ENCODE measurements around the gene CDPF1. TPM values are rescaled to one million over a fixed set of nuclear protein-coding genes. Genes with fewer than 3 reads are reported as not detected.

The CDPF1 gene
- total and polyA plus RNA-seq, 2 donors from 2014 or later, result 10.2 to 13.3 TPM

- DNase-seq (no peak), FAIRE-seq (no peak)
- H3K4me1 ChIP-seq (ENCODE audit: control insufficient read depth in 2 of 3, insufficient read depth in 2 of 3, low read depth in 1 of 3, low read length in 3 of 3), result peaks cover 0 to 5% (median 0%) of the 10 kb centered on the region in 3 donors
- TF ChIP-seq, protein P1, sequence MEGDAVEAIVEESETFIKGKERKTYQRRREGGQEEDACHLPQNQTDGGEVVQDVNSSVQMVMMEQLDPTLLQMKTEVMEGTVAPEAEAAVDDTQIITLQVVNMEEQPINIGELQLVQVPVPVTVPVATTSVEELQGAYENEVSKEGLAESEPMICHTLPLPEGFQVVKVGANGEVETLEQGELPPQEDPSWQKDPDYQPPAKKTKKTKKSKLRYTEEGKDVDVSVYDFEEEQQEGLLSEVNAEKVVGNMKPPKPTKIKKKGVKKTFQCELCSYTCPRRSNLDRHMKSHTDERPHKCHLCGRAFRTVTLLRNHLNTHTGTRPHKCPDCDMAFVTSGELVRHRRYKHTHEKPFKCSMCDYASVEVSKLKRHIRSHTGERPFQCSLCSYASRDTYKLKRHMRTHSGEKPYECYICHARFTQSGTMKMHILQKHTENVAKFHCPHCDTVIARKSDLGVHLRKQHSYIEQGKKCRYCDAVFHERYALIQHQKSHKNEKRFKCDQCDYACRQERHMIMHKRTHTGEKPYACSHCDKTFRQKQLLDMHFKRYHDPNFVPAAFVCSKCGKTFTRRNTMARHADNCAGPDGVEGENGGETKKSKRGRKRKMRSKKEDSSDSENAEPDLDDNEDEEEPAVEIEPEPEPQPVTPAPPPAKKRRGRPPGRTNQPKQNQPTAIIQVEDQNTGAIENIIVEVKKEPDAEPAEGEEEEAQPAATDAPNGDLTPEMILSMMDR (IDR thresholded peaks at IDR 0.05; ENCODE audit: borderline replicate concordance, extremely low read depth, insufficient read depth), result no peak
- H3K9me3 ChIP-seq (ENCODE audit: control insufficient read depth in 2 of 3, insufficient read depth in 1 of 3, low read length in 3 of 3), result no peaks in the 10 kb centered on the region
- no peak overlapping the region for H3K9ac ChIP-seq (ENCODE audit: low read length in 3 of 3)
- H3K27me3 ChIP-seq (ENCODE audit: control insufficient read depth, insufficient read depth, low read length), result no peaks in the 10 kb centered on the region
- intact Hi-C loops (cut with DNase I), result no loop called here
- no peak overlapping the region for H3K27ac ChIP-seq (ENCODE audit: low read depth in 2 of 2, low read length in 2 of 2)
- no peak overlapping the region for H3K4me3 ChIP-seq (ENCODE audit: low read length in 3 of 3)
- H3K36me3 ChIP-seq (ENCODE audit: control insufficient read depth in 2 of 3, insufficient read depth in 3 of 3, low read length in 3 of 3), result peaks cover 5 to 83% (median 60%) of the 10 kb centered on the region in 3 donors
Observed at GRCh38 chr22:46275455-46276122, 25.5 kb upstream of the CDPF1 start.

DNA sequence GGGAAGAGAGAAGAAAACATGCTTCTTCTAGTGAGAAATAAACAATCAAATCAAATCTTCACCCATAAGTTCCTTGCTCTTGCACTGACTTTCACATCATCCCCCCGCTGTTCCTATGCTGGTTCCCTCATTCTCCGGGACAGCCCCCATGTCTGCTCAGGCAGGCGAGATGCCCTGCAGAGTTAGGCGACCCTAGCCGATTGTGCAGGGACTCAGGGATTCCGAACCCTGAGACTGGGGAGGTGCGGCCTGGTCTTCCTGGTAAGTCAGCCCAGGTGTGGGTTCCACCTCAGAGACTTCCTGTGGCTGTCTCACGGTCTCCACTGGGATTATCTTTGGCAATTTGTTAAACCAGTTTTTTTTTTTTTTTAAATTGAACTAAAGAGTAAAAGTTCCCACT lies 24.3 kb upstream of the CDPF1 start:
- no peak for DNase-seq
- intact Hi-C loops (cut with DNase I), result no loop called here
- no peaks in the 10 kb centered on the region for H3K27me3 ChIP-seq (ENCODE audit: control insufficient read depth, insufficient read depth, low read length)
- H3K9me3 ChIP-seq (ENCODE audit: control insufficient read depth in 2 of 3, insufficient read depth in 1 of 3, low read length in 3 of 3), result no peaks in the 10 kb centered on the region
- no peak overlapping the region for H3K9ac ChIP-seq (ENCODE audit: low read length in 3 of 3)
- FAIRE-seq, result no peak
- TF ChIP-seq, protein P1 (IDR thresholded peaks at IDR 0.05; ENCODE audit: borderline replicate concordance, extremely low read depth, insufficient read depth), result no peak
- no peak overlapping the region for H3K27ac ChIP-seq (ENCODE audit: low read depth in 2 of 2, low read length in 2 of 2)
- H3K4me3 ChIP-seq (ENCODE audit: low read length in 3 of 3), result no peak overlapping the region
- H3K4me1 ChIP-seq (ENCODE audit: control insufficient read depth in 2 of 3, insufficient read depth in 2 of 3, low read depth in 1 of 3, low read length in 3 of 3), result peaks cover 0 to 3% (median under 1%) of the 10 kb centered on the region in 3 donors
- peaks cover 5 to 72% (median 53%) of the 10 kb centered on the region in 3 donors for H3K36me3 ChIP-seq (ENCODE audit: control insufficient read depth in 2 of 3, insufficient read depth in 3 of 3, low read length in 3 of 3)

DNA sequence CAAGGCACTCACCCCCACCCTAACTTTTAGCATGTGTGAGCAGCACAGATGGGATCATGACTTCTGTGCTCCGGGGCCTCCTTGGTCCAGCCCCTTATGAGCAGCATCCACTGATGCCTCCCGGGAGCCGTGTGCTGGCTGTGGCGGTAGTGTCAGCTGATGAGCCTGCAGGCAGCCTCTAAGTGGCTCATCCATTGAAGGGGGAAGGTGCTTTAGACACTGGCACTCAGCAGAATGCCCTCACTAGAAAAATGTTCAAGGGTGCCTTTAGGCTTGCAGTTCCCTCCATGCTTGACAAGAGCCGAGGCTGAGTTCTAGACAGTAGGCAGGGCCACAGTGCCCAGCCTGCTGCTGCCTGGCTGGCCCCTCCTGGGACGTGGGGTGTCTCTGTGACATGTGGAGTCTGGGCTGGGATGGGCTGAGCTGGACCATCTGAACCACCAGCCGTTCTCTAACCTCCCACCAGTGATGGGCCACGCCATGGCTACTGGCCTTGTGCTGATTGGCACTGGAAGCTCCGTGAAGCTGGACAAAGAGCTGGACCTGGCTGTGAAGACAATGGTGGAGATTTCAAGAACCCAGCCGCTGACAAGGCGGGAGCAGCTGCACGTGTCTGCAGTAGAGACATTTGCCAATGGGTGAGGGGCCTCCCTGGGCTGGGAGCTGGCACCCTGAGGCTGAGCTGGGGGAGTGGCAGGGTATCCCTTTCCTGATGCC lies 23.5 kb upstream of the CDPF1 start:
- Histone ChIP-seq H3K27me3 (ENCODE audit: control insufficient read depth, insufficient read depth, low read length) (no peaks in the 10 kb centered on the region), H3K4me1 (ENCODE audit: control insufficient read depth in 2 of 3, insufficient read depth in 2 of 3, low read depth in 1 of 3, low read length in 3 of 3) (peaks cover 0 to 8% (median 4%) of the 10 kb centered on the region in 3 donors), H3K9ac (ENCODE audit: low read length in 3 of 3) (no peak overlapping the region), H3K4me3 (ENCODE audit: low read length in 3 of 3) (no peak overlapping the region), H3K36me3 (ENCODE audit: control insufficient read depth in 2 of 3, insufficient read depth in 3 of 3, low read length in 3 of 3) (peaks cover 5 to 69% (median 46%) of the 10 kb centered on the region in 3 donors), H3K27ac (ENCODE audit: low read depth in 2 of 2, low read length in 2 of 2) (no peak overlapping the region), H3K9me3 (ENCODE audit: control insufficient read depth in 2 of 3, insufficient read depth in 1 of 3, low read length in 3 of 3) (no peaks in the 10 kb centered on the region)
- TF ChIP-seq, protein P1 (IDR thresholded peaks at IDR 0.05; ENCODE audit: borderline replicate concordance, extremely low read depth, insufficient read depth), result no peak
- intact Hi-C loops (cut with DNase I), result no loop called here
- DNase-seq (no peak), FAIRE-seq (no peak)
